GM19452 (cell line): ENCODE measurements around the gene NUP54.

Experiments used
- ATAC-seq: cut with Tn5 transposase; IDR thresholded peaks from one replicate; pipeline ENCODE4 v1.9.1; 2021; ENCODE audit not compliant: unreplicated experiment

Gene NUP54

GRCh38 chr4:76148142-76148865 lies at the start of gene NUP54:
NUP54 (minus strand) TSS chr4:76148397; CDS start chr4:76148374, 23 bp downstream.
- ATAC-seq: peak; percentile 99

DNA sequence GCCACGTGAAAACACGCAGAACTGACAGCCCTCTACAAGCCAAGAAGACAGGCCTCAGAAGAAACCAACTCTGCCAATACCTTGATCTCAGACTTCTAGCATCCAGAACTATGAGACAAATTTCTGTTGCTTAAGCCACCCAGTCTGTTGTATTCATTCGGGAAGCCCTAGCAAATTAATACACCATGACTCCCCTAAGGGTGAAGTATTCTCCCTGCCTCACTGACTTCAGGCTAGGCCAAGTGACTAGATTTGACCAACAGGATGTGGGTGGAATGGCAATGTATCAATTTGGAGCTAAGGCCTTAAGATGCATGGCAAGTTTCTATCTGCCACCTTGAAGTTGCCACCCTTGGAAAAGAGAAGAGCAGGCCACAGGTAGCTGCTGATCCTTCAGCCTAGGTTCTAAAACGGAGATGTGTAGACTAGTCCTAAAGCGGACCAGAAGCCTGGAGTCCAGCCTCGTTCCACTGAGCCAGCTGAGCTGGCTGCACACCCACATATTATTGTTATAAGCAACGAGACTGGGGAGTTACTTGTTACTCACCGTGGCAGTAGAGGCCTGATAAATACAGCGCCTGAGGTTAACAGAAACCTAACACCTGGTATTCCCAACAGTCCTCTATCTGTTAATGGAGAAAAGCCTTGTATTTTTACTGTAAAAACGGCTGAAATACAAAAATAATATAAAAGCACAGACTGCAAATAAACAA lies 49.0 kb upstream of the NUP54 start:
- ATAC-seq: no peak

DNA sequence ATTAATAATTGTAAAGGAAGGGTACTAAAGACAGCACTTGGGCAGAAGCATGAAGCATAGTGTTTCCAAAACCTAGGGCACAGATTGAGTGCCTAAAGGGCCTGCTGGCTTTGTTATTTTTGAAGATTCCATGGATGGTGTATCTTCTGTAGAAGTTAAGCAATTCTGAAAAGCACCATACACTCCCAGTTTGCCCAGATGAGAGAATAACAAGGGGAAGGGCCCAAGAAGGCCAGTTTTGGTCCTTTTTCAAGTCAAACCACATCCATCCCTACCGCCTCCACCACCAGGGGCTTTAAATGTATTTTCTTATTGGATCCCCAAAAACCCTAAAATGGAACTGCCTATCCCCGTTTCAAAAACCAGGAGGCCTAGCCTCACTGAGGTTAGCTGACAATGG lies 48.2 kb upstream of the NUP54 start:
- no peak for ATAC-seq

- ATAC-seq: no peak
These were observed 47.1 kb upstream of the NUP54 start for GRCh38 chr4:76195326-76195725.

DNA sequence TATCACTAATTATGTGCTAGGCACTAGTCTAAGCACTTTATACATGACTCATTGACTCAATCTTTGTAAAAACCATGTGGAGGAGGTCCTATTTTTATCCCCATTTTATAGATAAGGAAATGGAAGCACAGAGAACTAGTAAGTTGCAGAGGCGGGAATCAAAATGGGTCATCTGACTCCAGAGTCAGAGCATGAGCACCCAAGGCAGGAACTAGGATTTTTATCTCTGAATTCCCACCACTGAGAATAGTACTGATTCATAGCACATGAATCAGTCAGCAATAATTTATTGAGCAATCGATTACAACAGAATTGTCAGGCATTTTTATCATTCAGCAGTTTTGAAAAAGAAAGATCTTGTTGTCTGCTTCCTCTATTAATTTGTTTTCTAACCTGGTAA lies 46.1 kb upstream of the NUP54 start:
- no peak for ATAC-seq

GRCh38 chr4:76192236-76192635 lies 44.0 kb upstream of the NUP54 start:
- ATAC-seq: no peak

- no peak for ATAC-seq
These were observed 40.4 kb upstream of the NUP54 start for GRCh38 chr4:76188557-76188956.

- ATAC-seq: no peak
These were observed 40.0 kb upstream of the NUP54 start for GRCh38 chr4:76188149-76188548.

DNA sequence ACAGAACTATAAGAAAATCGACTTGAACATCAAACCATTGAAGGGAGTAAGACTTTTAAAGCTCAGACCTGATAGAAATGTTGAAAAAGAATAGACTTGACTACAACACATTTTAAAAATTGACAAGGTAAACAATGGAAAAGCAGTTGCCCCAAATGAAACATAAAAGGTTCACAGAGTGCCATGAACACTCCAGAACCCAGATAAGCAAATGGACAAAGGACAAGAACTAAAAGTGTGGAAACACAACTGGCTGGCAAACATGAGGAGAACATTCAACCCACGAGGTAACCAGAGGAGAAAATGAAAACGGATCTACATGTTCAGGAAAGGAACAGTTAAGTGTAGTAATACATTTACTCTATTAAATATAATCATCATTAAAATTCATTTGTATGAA lies 39.0 kb upstream of the NUP54 start:
- no peak for ATAC-seq

- no peak for ATAC-seq
These were observed 34.3 kb upstream of the NUP54 start for GRCh38 chr4:76182463-76182862.

DNA sequence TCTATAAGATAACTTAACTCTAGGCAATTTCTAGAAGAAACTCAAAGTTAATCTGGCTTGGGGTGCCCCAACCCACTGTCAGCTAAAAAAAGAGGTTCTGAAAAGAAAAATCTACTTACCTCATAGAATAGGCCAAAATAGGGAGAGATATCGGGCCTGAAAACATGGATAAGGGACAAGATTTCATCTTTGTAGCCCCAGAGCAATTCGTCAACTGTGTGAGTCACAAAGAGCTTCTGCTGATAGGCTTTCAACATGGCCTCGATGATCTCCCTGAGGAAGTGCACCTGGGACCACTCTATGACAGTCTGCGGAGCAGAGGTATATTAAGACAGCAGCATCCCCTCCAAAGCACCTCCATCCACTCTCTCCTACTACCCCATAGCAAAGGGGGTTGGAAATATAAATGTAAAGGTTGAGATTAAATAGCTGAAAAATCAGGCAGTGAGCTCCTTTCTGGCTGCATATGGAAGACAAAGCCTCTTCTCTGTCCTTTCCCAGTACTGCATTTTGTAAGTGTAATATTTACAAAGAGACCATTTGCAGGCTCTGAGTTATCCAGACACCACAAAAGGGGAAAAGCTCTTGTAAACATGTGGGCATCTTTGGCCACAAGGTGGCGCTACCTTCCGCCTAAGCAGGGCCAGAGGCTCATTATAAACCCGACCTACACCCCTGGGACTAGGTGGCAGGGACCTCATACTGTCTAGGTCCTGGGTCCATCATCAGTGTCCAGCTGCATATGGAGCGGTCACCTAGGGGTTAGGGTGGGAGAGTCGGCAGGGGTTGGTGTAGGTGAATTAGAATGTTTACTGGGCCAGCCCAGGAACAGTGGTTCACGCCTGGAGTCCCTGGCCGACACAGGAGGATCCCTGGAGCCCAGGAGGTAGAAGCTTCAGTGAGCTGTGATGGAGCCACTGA lies 31.5 kb upstream of the NUP54 start:
- ATAC-seq: peak; percentile 84

DNA sequence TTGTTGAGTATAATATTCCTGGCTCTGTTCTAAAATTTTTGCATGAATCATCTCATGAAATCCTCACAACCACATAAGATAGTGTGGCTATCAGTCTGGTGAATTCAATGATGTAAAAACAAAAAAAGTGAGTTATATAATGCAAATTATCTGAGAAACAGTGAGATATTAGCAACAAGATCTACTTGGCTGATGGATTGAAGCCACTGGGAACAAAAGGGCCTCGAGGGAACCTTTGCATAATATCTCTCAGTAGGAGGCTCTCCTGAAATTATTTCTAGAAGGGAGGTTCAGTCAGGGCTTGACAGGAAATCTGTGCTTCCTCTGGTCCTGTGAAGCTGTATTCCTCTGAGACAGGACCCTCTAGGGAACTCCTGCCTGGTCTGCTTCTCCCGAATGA lies 30.1 kb upstream of the NUP54 start:
- ATAC-seq: no peak

DNA sequence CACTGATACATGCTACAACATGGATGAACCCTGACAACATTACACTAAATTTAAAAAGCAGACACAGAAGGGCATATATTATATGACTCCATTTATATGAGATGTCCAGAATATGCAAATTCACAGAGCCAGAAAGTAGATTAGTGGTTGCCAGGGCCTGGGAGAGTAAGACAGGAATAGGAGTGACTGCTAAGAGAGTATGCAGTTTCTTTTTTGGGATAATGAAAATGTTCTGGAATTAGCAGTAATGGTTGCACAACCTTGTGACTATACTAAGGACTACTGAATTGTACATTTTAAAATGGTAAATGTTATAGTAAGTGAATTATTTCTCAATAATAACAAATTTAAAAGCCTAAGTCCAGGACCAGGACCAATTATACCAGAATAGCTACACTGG lies 29.5 kb upstream of the NUP54 start:
- ATAC-seq: no peak

DNA sequence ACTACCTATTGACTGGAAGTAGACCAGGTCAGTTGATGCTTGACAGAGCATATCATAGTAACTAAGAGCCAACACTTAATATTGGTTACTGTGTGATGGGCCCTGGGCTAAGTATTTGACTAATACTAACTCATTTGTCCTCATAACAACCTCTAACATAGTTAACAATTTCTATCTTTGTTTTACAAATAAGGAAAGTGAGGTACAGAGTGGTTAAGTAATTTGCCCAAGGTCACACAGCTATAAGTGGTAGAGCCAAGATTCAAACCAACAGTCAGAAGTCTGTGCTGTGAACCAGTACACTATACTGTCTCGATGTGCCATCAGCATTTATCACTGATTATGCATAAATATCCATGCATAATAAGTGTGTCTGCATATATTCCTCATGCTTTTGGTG lies 27.1 kb upstream of the NUP54 start:
- no peak for ATAC-seq

GRCh38 chr4:76174216-76174615 lies 26.0 kb upstream of the NUP54 start:
- no peak for ATAC-seq

DNA sequence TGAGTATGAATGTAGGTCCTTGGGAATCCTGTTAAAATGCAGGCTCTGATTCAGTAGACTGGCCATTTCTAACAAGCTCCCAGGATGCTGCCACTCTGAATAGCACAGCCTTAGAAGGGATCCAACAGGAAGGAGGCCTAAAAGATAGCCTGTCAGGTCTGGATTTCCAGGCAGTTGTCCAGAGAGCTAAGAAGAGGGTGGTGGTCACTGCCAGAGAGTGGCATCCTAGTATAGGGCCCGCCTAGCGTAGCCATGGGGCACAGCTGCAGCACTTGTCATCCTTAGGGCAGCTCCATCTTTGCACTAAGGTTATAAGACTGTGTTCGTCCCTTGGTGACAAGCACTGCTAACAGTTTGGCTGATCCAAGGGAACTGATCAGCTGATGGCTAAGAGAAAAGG lies 20.5 kb upstream of the NUP54 start:
- ATAC-seq: no peak

DNA sequence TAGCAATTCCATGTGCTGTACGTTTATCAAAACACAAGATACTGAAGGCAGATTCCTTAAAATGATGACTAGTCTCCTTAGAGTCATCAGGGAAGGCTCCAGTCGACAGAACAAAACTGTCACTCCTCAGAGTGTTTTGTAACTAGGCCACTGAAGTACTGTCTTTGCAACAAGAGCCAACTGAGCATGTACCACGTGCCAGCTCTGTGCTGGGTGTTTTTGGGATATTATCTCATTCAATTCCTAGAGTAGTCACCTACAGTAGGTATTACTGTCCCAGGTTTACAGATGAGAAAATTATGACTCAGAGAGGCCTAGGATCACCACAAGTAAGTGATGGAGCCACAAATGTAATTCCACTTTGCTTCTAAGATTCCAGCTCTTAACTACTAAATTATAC lies 18.3 kb upstream of the NUP54 start:
- no peak for ATAC-seq

GRCh38 chr4:76160355-76160754 lies 12.2 kb upstream of the NUP54 start:
- no peak for ATAC-seq

DNA sequence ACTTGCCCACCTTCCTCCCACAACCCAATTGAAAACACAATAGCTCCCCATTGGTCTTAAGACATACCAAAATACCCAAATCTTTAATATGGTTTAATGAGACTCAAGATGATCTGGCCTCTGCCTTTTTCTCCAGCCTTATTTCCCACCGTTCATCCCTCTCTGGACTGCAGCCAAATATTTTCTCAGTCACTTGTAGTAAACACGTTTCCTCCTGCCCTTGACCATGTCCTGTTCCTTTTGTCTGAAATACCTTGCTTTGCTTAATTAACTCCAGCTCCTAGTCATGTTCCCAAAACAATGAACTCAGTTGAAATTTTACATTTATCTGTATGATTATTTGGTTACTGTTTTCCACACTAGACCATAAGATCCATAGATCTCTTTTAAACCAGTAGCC lies 8.4 kb upstream of the NUP54 start:
- no peak for ATAC-seq

DNA sequence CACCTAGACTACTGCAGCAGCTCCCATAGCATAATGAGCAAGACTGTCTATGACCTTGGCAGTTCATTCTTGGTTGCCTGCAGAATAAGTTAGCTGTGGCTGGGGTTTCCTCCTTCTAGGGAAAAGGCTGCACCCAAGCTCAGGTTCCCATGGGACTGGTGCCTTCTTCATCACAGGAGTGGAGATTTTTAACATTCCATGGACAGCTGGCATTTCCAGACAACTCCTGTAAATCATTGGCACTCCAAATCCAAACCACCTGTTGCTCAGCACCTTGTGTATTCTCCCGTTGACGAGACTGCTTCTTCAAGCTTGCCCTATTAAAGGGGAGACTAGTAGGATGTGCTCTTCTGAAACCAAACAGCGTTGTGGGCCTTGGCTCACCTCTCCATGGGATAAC lies 7.8 kb upstream of the NUP54 start:
- no peak for ATAC-seq

DNA sequence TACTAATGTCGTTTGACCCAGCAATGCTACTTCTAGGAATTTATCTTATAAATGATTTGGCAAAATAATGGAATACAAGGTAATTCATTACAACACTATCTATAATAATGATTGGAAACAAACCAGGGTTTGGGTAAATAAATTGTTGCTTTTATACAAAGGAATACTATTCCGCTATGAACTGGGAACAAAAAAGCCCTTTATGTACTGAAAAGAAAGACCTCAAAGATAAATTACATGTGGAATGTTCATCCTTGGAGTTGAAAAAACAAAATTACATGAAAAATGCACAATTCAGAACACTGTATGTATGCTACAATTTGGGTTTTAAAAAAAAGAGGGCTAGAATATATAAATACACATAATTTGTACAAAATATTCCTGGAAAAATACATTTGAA lies 5.2 kb upstream of the NUP54 start:
- no peak for ATAC-seq
